ENCODE results near the gene CCDC141.

DNA sequence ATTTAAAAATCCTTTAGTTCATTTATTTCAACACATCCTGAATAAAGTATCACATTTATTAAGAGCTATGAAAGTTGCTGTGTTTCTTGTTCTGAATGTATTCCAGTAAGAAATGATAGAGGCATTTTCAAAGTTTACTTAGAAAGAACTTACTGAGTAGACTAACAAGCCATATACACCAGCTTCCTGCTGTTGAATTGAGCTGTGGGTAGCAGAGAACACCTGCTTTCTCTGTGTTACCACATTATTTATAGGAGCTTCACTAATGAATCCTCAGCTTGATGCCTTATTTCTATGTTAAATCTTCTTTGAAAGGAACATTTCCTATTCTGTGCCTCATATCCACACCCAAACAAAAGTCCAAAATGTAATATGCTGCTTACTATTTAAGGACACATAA lies 115.4 kb downstream of the CCDC141 start:
- no peak for TF ChIP-seq POLR2A (IDR thresholded peaks at IDR 0.05; ENCODE audit: low read length)
- TF ChIP-seq GATA1 (IDR thresholded peaks at IDR 0.05; ENCODE audit: low read depth, low read length) = no peak

All from erythroblast (primary cell).